ENCODE data around the gene CBARP. TPM values are rescaled to one million over a fixed set of nuclear protein-coding genes. Genes with fewer than 3 reads are reported as not detected.

CBARP gene
- total and polyA plus RNA-seq, 9 donors = 0.45 to 21.1 (median 1.6) TPM; not detected in 1

DNA sequence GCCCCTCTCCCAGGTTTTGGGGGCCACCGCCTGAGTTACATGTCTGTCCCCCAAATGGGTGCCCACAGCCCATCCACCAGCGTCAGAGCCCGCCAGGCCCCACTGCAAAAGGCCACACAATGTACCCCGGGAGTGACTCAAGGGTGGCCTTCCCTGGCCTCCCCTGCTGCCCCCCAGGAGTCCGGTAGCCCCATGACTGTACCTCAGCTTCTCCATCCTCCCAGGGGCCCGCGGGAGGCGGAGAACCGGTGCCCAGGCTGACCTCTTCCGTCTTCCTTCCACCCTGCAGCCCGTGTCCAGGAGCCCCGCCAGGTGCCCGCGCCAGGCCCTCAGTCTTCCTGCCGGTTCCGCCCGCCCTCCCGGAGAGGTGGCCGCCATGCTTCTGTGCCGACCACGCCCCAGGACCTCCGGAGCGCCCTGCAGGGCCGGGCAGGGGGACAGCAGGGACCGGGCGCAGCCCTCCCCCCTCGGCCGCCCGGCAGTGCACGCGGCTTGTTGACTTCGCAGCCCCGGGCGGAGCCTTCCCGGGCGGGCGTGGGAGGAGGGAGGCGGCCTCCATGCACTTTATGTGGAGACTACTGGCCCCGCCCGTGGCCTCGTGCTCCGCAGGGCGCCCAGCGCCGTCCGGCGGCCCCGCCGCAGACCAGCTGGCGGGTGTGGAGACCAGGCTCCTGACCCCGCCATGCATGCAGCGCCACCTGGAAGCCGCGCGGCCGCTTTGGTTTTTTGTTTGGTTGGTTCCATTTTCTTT, 10.3 kb downstream of the CBARP start:
- DNase-seq = no peak
- 85 to 93% (median 89%) methylated on average over 42 to 56 of the region's 56 CpGs for WGBS, 3 donors
- Histone ChIP-seq H3K4me1 (ENCODE audit: insufficient read depth) (peaks cover 3% of the 10 kb centered on the region), H3K9me3 (no peaks in the 10 kb centered on the region), H3K36me3 (no peaks in the 10 kb centered on the region), H3K27ac (no peak overlapping the region), H3K27me3 (no peaks in the 10 kb centered on the region), H3K4me3 (no peak overlapping the region)
- intact Hi-C loops (cut with DNase I) = no loop called here
- TF ChIP-seq POLR2A (IDR thresholded peaks at IDR 0.05) (no peak), EP300 (IDR thresholded peaks at IDR 0.05) (no peak)
- TF ChIP-seq, protein P1, sequence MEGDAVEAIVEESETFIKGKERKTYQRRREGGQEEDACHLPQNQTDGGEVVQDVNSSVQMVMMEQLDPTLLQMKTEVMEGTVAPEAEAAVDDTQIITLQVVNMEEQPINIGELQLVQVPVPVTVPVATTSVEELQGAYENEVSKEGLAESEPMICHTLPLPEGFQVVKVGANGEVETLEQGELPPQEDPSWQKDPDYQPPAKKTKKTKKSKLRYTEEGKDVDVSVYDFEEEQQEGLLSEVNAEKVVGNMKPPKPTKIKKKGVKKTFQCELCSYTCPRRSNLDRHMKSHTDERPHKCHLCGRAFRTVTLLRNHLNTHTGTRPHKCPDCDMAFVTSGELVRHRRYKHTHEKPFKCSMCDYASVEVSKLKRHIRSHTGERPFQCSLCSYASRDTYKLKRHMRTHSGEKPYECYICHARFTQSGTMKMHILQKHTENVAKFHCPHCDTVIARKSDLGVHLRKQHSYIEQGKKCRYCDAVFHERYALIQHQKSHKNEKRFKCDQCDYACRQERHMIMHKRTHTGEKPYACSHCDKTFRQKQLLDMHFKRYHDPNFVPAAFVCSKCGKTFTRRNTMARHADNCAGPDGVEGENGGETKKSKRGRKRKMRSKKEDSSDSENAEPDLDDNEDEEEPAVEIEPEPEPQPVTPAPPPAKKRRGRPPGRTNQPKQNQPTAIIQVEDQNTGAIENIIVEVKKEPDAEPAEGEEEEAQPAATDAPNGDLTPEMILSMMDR (IDR thresholded peaks at IDR 0.05) = no peak

GRCh38 chr19:1226522-1227303, 11.1 kb downstream of the CBARP start:
- no peaks in the 10 kb centered on the region for H3K27me3 ChIP-seq
- H3K4me3 ChIP-seq = no peak overlapping the region
- no peak for DNase-seq
- WGBS, 3 donors = 90 to 93% (median 91%) methylated on average over 31 to 50 of the region's 50 CpGs
- H3K27ac ChIP-seq = no peak overlapping the region
- TF ChIP-seq EP300 (IDR thresholded peaks at IDR 0.05) = no peak
- TF ChIP-seq POLR2A (IDR thresholded peaks at IDR 0.05) = no peak
- TF ChIP-seq, protein P1 (IDR thresholded peaks at IDR 0.05) = no peak
- intact Hi-C loops (cut with DNase I) = no loop called here
- H3K9me3 ChIP-seq = no peaks in the 10 kb centered on the region
- H3K4me1 ChIP-seq (ENCODE audit: insufficient read depth) = no peaks in the 10 kb centered on the region
- no peaks in the 10 kb centered on the region for H3K36me3 ChIP-seq

DNA sequence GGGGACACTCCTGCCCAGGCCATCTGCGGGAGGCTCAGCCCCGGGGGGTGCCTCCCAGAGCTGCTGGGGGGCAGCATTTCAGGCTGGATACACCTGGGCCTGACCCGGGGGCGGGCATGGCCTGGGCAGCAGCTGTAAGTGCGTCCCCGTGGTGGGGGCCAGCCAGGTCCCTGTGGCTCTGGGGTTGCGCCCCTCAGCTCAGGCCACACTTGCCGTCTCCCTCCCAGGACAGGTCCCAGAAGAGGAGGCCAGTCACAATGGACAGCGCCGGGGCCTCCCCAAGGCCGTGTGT, 11.6 kb downstream of the CBARP start:
- H3K36me3 ChIP-seq = no peaks in the 10 kb centered on the region
- no peaks in the 10 kb centered on the region for H3K9me3 ChIP-seq
- H3K4me1 ChIP-seq (ENCODE audit: insufficient read depth) = peaks cover 3% of the 10 kb centered on the region
- intact Hi-C loops (cut with DNase I) = no loop called here
- no peak overlapping the region for H3K4me3 ChIP-seq
- WGBS, 3 donors = 89 to 96% (median 92%) methylated on average over 8 to 11 of the region's 11 CpGs
- TF ChIP-seq, protein P1 (IDR thresholded peaks at IDR 0.05) = no peak
- TF ChIP-seq POLR2A (IDR thresholded peaks at IDR 0.05) = no peak
- TF ChIP-seq EP300 (IDR thresholded peaks at IDR 0.05) = no peak
- H3K27me3 ChIP-seq = no peaks in the 10 kb centered on the region
- DNase-seq = no peak
- no peak overlapping the region for H3K27ac ChIP-seq

DNA sequence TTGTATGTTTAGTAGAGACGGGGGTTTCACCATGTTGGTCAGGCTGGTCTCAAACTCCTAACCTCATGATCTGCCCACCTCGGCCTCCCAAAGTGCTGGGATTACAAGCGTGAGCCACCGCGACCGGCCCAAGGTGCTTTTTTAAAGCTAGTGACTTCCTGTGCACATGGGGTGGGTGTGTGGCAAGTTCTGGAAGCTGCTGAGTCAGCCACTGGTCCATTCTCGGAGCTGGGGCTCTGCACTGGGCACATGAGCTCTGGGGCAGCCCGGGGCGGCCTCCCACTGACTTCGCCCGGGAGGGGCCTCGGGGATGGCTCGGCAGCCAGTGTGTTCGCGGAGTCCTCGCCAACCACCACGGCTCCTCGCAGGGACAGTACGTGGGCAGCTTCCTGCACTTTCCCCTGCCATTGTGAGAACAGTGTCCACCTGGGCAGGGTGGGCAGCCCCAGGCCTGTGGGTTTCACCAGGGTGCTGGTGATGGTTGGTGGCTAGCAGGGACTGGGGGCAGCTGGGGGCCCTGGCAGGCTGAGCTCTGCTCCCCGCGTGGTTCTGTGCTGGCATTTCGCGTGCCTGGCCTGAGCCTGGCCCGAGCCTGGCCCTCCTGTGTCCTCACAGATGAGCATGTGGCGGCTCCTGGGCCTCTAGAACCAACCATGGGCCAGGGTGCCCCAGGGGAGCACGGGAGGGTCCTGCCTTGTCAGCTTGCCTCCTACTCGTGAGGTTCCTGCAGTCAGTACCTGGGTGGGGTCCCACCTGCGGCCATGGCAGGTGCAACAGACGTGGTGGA, 12.2 kb downstream of the CBARP start:
- Histone ChIP-seq H3K4me3 (no peak overlapping the region), H3K27me3 (no peaks in the 10 kb centered on the region), H3K4me1 (ENCODE audit: insufficient read depth) (peaks cover 3% of the 10 kb centered on the region), H3K27ac (no peak overlapping the region), H3K9me3 (no peaks in the 10 kb centered on the region), H3K36me3 (no peaks in the 10 kb centered on the region)
- TF ChIP-seq EP300 (IDR thresholded peaks at IDR 0.05) (no peak), POLR2A (IDR thresholded peaks at IDR 0.05) (no peak)
- intact Hi-C loops (cut with DNase I) = no loop called here
- DNase-seq = no peak
- 84 to 89% (median 86%) methylated on average over 29 of the region's 29 CpGs for WGBS, 3 donors

Measured in ovary (tissue), 9 donors.